Measurements from ENCODE around the gene PRKCA.

The PRKCA gene

DNA sequence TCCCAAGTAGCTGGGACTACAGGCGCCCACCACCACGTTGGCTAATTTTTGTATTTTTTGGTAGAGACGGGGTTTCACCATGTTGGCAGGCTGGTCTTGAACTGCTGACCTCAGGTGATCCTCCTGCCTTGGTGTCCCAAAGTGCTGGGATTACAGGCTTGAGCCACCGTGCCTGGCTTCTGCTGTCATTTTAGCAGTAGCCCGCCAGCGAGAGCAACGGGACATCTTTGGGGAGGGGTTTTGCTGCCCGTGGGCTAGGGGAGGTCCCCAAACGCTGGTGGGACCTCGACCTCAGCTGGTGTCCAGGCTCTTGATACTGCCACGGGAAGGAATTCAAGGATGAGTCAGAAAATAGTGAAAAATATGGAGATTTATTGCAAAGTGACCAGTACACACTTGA is 424.4 kb downstream of the PRKCA start:
- Histone ChIP-seq H3K4me1 (ENCODE audit: control insufficient read depth, insufficient read depth, low read length, poor library complexity, severe bottlenecking) (no peaks in the 10 kb centered on the region), H3K27me3 (replicated peaks; ENCODE audit: control insufficient read depth, insufficient read depth, low read length, poor library complexity, severe bottlenecking) (no peaks in the 10 kb centered on the region)

GRCh38 chr17:66727634-66728570 is 425.5 kb downstream of the PRKCA start:
- Histone ChIP-seq H3K27ac (ENCODE audit: insufficient read depth, low read length, poor library complexity, severe bottlenecking) (no peak overlapping the region), H3K27me3 (replicated peaks; ENCODE audit: control insufficient read depth, insufficient read depth, low read length, poor library complexity, severe bottlenecking) (no peaks in the 10 kb centered on the region), H3K9me3 (ENCODE audit: control insufficient read depth, low read length) (no peaks in the 10 kb centered on the region), H3K4me3 (ENCODE audit: insufficient read depth, low read depth, low read length, poor library complexity, severe bottlenecking) (no peak overlapping the region), H3K4me1 (ENCODE audit: control insufficient read depth, insufficient read depth, low read length, poor library complexity, severe bottlenecking) (no peaks in the 10 kb centered on the region), H3K36me3 (ENCODE audit: control insufficient read depth, insufficient read depth, low read length) (no peaks in the 10 kb centered on the region)
- no peak for DNase-seq

More for the DNA sequence above, 424.4 kb downstream of the PRKCA start:
- Histone ChIP-seq H3K4me3 (ENCODE audit: insufficient read depth, low read depth, low read length, poor library complexity, severe bottlenecking) (no peak overlapping the region), H3K36me3 (ENCODE audit: control insufficient read depth, insufficient read depth, low read length) (no peaks in the 10 kb centered on the region), H3K27ac (ENCODE audit: insufficient read depth, low read length, poor library complexity, severe bottlenecking) (no peak overlapping the region), H3K9me3 (ENCODE audit: control insufficient read depth, low read length) (no peaks in the 10 kb centered on the region)
- DNase-seq = no peak

GRCh38 chr17:66730461-66730923 is 428.1 kb downstream of the PRKCA start:
- Histone ChIP-seq H3K27me3 (replicated peaks; ENCODE audit: control insufficient read depth, insufficient read depth, low read length, poor library complexity, severe bottlenecking) (no peaks in the 10 kb centered on the region), H3K4me1 (ENCODE audit: control insufficient read depth, insufficient read depth, low read length, poor library complexity, severe bottlenecking) (no peaks in the 10 kb centered on the region), H3K9me3 (ENCODE audit: control insufficient read depth, low read length) (no peaks in the 10 kb centered on the region), H3K4me3 (ENCODE audit: insufficient read depth, low read depth, low read length, poor library complexity, severe bottlenecking) (no peak overlapping the region), H3K36me3 (ENCODE audit: control insufficient read depth, insufficient read depth, low read length) (peaks cover 10% of the 10 kb centered on the region), H3K27ac (ENCODE audit: insufficient read depth, low read length, poor library complexity, severe bottlenecking) (no peak overlapping the region)
- DNase-seq = no peak

DNA sequence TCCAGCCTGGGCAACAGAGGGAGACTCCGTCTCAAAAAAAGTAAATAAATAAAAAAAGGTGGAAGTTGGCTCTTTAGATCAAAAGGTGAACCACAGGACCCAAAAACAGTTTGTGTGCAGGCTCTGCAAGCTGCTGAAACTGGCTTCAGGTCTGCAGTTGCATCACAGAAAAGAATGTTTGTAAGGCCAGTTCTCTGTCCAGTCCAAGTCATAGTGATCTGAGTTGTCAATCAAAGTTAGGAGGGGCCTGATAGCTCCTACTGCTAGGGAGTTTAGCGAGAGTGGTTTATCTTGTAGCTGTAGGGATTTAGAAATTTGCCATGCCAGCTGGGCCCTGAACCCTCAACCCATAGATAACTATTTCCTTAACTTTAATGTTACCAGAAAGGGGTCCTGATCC is 431.3 kb downstream of the PRKCA start:
- Histone ChIP-seq H3K9me3 (ENCODE audit: control insufficient read depth, low read length) (no peaks in the 10 kb centered on the region), H3K27ac (ENCODE audit: insufficient read depth, low read length, poor library complexity, severe bottlenecking) (no peak overlapping the region), H3K4me1 (ENCODE audit: control insufficient read depth, insufficient read depth, low read length, poor library complexity, severe bottlenecking) (no peaks in the 10 kb centered on the region), H3K36me3 (ENCODE audit: control insufficient read depth, insufficient read depth, low read length) (peaks cover 36% of the 10 kb centered on the region), H3K27me3 (replicated peaks; ENCODE audit: control insufficient read depth, insufficient read depth, low read length, poor library complexity, severe bottlenecking) (no peaks in the 10 kb centered on the region), H3K4me3 (ENCODE audit: insufficient read depth, low read depth, low read length, poor library complexity, severe bottlenecking) (no peak overlapping the region)
- no peak for DNase-seq

DNA sequence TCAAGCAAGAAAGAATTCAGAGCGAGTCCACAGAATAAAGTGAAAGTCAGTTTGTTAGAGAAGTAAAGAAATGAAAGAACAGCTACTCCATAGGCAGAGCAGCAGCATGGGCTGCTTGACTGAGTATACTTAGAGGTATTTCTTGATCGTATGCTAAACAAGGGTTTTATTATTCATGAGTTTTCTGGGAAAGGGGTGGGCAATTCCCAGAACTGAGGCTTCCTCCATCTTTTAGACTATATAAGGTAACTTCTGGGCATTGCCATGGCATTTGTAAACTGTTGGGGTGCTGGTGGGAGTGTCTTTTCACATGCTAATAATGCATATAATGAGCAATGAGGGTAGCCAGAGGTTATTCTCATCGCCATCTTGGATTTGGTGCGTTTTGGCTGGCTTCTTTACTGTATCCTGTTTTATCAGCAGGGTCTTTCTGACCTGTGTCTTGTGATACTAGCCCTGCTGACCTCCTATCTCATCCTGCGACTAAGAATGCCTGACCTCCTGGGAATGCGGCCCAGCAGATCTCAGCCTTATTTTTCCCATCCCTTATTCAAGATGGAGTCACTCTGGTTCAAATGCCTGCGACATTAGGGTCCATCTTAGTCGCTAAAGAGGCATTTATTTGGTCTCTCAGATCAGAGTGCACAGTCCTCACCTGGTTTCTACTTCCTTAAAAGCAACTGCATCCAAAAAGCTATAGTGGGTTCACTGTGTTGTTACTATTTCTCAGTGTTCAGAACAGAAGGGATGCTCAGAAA is 432.0 kb downstream of the PRKCA start:
- no peak overlapping the region for H3K27ac ChIP-seq (ENCODE audit: insufficient read depth, low read length, poor library complexity, severe bottlenecking)
- H3K36me3 ChIP-seq (ENCODE audit: control insufficient read depth, insufficient read depth, low read length) = peaks cover 42% of the 10 kb centered on the region
- no peak overlapping the region for H3K4me3 ChIP-seq (ENCODE audit: insufficient read depth, low read depth, low read length, poor library complexity, severe bottlenecking)
- no peaks in the 10 kb centered on the region for H3K9me3 ChIP-seq (ENCODE audit: control insufficient read depth, low read length)
- DNase-seq = no peak
- H3K4me1 ChIP-seq (ENCODE audit: control insufficient read depth, insufficient read depth, low read length, poor library complexity, severe bottlenecking) = no peaks in the 10 kb centered on the region
- no peaks in the 10 kb centered on the region for H3K27me3 ChIP-seq (replicated peaks; ENCODE audit: control insufficient read depth, insufficient read depth, low read length, poor library complexity, severe bottlenecking)

GRCh38 chr17:66737524-66737923 is 435.1 kb downstream of the PRKCA start:
- Histone ChIP-seq H3K36me3 (ENCODE audit: control insufficient read depth, insufficient read depth, low read length) (peaks cover 59% of the 10 kb centered on the region), H3K27ac (ENCODE audit: insufficient read depth, low read length, poor library complexity, severe bottlenecking) (no peak overlapping the region)

GRCh38 chr17:66738301-66738700 is 435.9 kb downstream of the PRKCA start:
- no peak for DNase-seq
- Histone ChIP-seq H3K4me3 (ENCODE audit: insufficient read depth, low read depth, low read length, poor library complexity, severe bottlenecking) (no peak overlapping the region), H3K9me3 (ENCODE audit: control insufficient read depth, low read length) (no peaks in the 10 kb centered on the region), H3K4me1 (ENCODE audit: control insufficient read depth, insufficient read depth, low read length, poor library complexity, severe bottlenecking) (no peaks in the 10 kb centered on the region), H3K27me3 (replicated peaks; ENCODE audit: control insufficient read depth, insufficient read depth, low read length, poor library complexity, severe bottlenecking) (no peaks in the 10 kb centered on the region), H3K27ac (ENCODE audit: insufficient read depth, low read length, poor library complexity, severe bottlenecking) (no peak overlapping the region), H3K36me3 (ENCODE audit: control insufficient read depth, insufficient read depth, low read length) (peaks cover 66% of the 10 kb centered on the region)

More at GRCh38 chr17:66737524-66737923, 435.1 kb downstream of the PRKCA start:
- no peak overlapping the region for H3K4me3 ChIP-seq (ENCODE audit: insufficient read depth, low read depth, low read length, poor library complexity, severe bottlenecking)
- no peaks in the 10 kb centered on the region for H3K27me3 ChIP-seq (replicated peaks; ENCODE audit: control insufficient read depth, insufficient read depth, low read length, poor library complexity, severe bottlenecking)
- no peaks in the 10 kb centered on the region for H3K9me3 ChIP-seq (ENCODE audit: control insufficient read depth, low read length)
- no peaks in the 10 kb centered on the region for H3K4me1 ChIP-seq (ENCODE audit: control insufficient read depth, insufficient read depth, low read length, poor library complexity, severe bottlenecking)
- no peak for DNase-seq

DNA sequence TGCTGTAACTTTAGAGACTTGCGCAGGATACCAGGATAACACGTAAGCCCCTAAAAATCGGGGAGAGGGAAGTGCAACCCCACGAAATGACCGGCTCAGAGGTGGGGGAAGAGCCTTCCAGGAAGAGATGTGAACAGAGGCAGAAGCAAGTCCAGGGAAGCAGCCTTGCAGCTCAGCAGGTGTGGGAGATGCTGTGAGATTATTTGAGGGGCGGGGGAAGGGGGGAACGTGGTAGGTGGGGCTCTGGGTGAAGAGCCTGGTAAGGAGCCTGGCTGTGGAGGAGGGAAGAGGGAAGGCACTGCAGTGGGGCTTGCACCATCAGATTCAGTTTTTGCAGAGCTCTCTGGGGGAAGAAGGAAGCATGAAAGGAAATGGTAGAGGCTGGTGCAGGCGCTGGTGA is 437.1 kb downstream of the PRKCA start:
- peaks cover 74% of the 10 kb centered on the region for H3K36me3 ChIP-seq (ENCODE audit: control insufficient read depth, insufficient read depth, low read length)
- H3K9me3 ChIP-seq (ENCODE audit: control insufficient read depth, low read length) = no peaks in the 10 kb centered on the region
- DNase-seq = no peak
- H3K27me3 ChIP-seq (replicated peaks; ENCODE audit: control insufficient read depth, insufficient read depth, low read length, poor library complexity, severe bottlenecking) = no peaks in the 10 kb centered on the region
- H3K4me3 ChIP-seq (ENCODE audit: insufficient read depth, low read depth, low read length, poor library complexity, severe bottlenecking) = no peak overlapping the region
- H3K27ac ChIP-seq (ENCODE audit: insufficient read depth, low read length, poor library complexity, severe bottlenecking) = no peak overlapping the region
- H3K4me1 ChIP-seq (ENCODE audit: control insufficient read depth, insufficient read depth, low read length, poor library complexity, severe bottlenecking) = no peaks in the 10 kb centered on the region

DNA sequence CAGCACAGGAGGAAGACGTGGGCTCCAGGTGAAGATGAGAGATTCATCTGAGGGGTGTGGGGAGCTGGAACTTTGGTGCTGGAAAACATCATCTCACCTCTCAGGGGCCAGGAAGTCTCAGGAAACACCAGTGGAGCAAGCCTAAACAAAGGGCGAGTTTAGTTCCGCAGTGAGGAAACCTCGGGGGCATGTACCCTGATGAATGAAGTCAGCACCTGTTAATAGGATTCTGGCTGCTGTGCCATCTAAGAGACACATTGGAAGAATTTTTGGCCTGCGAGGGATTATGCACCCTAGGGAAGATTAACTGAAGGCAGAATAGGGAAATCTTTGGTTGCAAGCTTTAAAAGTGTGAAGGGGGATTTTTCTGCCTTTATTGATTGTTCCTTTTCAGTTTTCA is 437.8 kb downstream of the PRKCA start:
- H3K36me3 ChIP-seq (ENCODE audit: control insufficient read depth, insufficient read depth, low read length) = peaks cover 76% of the 10 kb centered on the region
- no peaks in the 10 kb centered on the region for H3K9me3 ChIP-seq (ENCODE audit: control insufficient read depth, low read length)
- H3K4me3 ChIP-seq (ENCODE audit: insufficient read depth, low read depth, low read length, poor library complexity, severe bottlenecking) = no peak overlapping the region
- H3K4me1 ChIP-seq (ENCODE audit: control insufficient read depth, insufficient read depth, low read length, poor library complexity, severe bottlenecking) = no peaks in the 10 kb centered on the region
- no peaks in the 10 kb centered on the region for H3K27me3 ChIP-seq (replicated peaks; ENCODE audit: control insufficient read depth, insufficient read depth, low read length, poor library complexity, severe bottlenecking)
- H3K27ac ChIP-seq (ENCODE audit: insufficient read depth, low read length, poor library complexity, severe bottlenecking) = no peak overlapping the region
- DNase-seq = no peak

GRCh38 chr17:66743511-66743910 is 441.1 kb downstream of the PRKCA start:
- Histone ChIP-seq H3K36me3 (ENCODE audit: control insufficient read depth, insufficient read depth, low read length) (peaks cover 58% of the 10 kb centered on the region), H3K9me3 (ENCODE audit: control insufficient read depth, low read length) (no peaks in the 10 kb centered on the region), H3K27me3 (replicated peaks; ENCODE audit: control insufficient read depth, insufficient read depth, low read length, poor library complexity, severe bottlenecking) (no peaks in the 10 kb centered on the region), H3K4me3 (ENCODE audit: insufficient read depth, low read depth, low read length, poor library complexity, severe bottlenecking) (no peak overlapping the region), H3K27ac (ENCODE audit: insufficient read depth, low read length, poor library complexity, severe bottlenecking) (no peak overlapping the region), H3K4me1 (ENCODE audit: control insufficient read depth, insufficient read depth, low read length, poor library complexity, severe bottlenecking) (no peaks in the 10 kb centered on the region)
- no peak for DNase-seq
